CD4-positive, alpha-beta T cell treated with Interleukin-6 at 100 ng/mL for 8 hours (primary cell): ENCODE measurements around the gene CDH4.

Experiments used
- DNase-seq: peaks from one replicate; pipeline ENCODE4 v3.0.0-alpha.2; 2020; ENCODE audit warnings: mixed read lengths, low spot score

CDH4 gene

DNA sequence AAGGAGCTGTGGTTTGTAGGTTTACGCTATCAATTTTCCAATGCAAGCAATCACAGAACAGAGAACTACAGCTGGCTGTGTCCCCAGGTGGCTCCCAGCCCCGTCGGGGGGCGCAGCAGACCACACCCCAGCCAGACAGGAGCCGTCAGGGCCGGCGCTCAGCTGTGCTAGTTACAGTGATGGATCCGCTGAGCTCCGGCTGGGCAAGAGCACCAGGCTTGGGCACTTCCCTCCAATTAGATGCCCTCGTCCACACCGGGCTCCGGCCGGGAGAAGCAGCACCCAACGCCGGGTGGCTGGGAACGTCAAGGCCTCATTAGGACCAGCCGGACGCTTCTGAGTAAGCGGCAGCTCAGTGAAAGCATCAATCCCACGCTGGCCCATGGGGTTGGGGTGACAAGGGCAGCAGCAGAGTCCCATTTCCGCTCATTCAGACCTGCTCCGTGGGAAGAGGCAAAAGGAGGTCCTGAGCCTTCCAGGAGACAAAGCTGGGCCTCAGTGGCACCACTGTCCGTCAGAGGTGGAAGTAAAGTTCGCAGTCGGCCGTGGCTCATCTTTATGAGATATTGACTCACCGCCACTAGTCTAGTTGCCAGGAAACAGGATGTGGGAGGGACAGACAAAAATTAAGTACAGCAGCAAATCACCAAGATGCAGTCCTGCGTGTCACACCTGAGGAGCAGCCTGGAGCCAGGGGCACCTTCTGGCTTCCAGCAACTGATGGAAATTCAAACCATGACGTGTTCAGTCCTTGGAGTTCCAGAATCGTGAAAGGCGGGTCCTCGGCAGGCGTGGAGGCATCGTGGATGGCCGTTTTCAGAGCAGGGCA lies 649.5 kb downstream of the CDH4 start:
- no peak for DNase-seq

DNA sequence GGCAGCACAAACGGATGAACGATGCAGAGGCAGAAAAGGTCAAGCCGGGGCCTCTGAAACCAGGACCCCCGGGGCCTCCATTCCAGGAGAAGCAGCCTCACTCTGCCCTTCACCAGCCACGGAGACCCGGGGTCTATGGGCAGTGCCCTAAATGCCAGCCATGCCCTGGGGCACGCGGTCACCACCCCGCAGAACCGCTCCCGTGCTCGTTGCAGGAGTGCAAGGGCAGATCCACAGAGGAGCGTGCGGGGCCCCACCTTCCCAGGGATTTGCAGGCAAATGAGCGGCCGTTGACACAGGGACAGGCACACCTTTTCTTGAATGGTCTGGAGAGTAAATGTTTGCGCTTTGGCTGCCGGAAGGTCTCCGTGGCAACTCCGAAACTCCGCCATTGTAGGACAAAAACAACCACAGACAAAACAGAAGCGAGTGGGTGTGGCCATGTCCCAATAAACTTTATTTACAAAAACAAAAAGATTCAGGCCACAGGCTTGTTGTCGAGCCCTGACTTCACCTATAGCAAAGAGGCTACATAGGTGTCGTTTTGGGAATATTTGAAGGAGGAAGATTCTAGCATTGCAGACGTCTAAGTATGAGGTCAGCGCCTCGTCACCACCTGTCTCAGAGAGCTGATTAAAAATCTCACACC lies 650.3 kb downstream of the CDH4 start:
- no peak for DNase-seq

DNA sequence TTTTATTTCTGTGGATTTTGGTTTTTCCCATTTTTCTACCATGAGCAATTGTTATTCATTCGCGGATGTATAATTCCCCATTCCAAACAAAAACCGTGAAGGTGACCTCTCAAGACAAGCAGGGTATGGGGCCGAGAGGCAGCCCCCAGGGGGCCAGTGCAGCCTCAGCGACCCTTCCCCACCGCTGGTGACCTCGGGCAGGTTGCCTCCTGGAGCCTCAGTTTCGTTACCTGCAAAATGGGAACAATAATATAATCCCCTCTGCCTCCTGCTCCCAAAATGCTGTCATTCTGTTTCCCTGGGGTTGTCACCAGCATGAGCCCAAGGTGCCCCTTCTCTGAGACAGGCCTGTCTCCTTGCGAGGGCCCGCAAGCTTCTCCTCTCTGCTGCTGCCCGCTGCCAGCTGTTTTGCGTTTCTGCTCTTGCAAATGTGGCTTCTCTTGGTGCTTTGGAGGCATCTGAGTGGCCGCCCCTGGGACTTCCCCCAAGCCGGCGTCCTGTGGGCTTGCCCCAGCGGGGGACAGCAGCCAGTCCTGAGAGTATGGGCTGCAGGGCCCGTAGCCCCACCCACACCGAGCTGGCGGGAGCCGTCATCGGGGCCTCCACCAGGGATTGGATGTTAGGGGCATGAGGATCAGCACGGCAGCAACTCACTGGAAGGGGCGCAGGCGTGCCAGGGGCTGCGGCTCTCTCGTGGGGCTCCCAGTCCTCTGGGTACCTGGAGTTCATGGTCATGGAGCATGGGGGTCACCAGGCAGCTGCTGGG lies 651.7 kb downstream of the CDH4 start:
- DNase-seq = no peak

GRCh38 chr20:61904456-61904855 lies 652.4 kb downstream of the CDH4 start:
- DNase-seq = no peak

DNA sequence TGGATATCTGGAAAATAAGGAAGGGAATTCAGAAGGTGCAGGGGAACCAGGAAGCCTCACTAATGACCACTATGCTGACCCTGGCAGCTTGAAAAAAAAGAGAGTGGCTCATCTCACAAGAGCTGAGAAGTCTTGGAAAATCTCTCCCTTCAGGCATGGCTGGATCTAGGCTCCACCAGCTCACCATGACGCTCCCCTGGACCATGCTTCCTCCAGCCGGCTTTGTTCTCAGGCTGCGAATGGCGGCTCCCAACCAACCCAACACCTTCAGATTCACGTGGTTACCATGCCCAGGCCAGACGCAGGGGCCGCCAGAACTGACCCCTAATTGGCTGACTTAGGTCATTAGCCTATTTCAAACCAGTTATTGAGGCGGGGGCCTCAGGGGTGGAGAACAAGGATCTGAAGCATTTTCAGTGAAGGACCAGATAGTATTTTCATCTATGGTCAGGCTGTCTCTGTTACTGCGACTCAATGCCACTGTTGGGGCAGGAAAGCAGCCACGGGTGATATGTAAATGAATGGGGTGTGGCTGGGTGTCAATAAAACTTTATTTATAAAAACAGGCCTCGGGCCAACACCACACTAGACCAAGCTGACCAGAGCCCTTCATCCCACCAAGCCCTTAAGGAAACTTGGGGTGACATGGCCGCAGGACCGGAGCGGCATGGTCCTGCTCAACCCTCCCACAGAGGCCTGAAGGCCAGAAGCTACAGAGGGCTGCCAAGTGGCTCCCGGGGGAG lies 653.9 kb downstream of the CDH4 start:
- DNase-seq = no peak

DNA sequence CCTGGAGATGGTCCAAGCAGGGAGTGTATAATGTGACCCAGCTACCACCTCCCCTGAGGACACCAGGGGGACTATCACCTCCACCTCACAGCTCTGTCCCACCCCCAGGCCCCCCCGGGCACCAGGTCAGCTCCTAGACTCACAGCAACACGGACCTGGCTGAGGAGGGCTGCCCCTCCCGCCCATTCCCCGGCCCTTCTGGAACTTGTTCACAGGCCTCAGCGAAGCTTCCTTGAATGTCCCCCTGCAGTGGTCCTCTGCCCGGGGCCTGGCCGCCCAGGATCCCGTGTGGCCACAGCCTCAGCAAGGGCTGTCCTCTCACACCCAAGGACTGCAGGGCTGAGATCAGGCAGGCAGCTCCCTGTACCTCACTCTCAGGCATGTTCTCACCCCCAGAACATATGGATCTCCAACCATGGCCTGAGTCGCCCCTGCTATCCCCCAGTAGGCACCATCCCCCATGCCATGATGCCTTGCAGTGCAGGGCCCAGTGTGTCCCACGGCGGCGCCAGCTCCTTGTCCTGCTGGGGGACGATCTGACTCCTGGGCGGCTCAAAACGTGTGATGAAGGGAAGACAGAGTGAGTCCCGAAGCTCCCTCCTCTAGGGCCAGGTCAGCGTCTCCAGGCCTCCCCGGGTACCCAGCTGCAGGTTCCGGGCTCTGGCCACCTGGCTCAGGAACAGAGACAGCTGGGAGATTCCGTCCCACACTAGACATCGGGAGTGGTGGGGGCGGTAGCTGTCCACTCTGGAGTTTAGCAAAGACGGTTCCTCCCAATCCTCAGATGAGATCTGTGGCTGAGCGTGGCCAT lies 655.2 kb downstream of the CDH4 start:
- no peak for DNase-seq

- no peak for DNase-seq
These were observed 656.3 kb downstream of the CDH4 start for GRCh38 chr20:61908057-61909026.

DNA sequence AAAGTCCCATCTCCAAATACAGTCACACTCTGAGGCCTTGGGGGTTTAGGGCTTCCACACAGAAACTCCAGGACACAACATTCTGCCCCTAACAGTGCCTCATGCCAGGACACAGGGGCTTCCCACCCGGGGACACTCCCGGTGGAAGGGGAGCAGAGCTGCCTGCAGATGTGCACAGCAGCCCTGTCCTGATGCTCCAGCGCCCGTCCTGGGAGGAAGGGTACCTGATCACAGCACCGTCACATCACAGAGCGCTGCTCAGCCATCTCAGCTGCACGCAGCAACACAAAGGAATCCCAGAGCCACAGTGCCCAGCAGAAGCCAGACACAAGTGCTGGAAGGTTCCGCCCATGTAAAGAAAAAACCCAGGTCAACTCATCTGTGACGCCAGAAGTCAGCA lies 657.0 kb downstream of the CDH4 start:
- DNase-seq = no peak

GRCh38 chr20:61909821-61910220 lies 657.8 kb downstream of the CDH4 start:
- DNase-seq = no peak

GRCh38 chr20:61911824-61912223 lies 659.8 kb downstream of the CDH4 start:
- no peak for DNase-seq

- DNase-seq = no peak
These were observed 660.8 kb downstream of the CDH4 start for GRCh38 chr20:61912665-61913422.

- no peak for DNase-seq
These were observed 661.6 kb downstream of the CDH4 start for GRCh38 chr20:61913423-61914225.

DNA sequence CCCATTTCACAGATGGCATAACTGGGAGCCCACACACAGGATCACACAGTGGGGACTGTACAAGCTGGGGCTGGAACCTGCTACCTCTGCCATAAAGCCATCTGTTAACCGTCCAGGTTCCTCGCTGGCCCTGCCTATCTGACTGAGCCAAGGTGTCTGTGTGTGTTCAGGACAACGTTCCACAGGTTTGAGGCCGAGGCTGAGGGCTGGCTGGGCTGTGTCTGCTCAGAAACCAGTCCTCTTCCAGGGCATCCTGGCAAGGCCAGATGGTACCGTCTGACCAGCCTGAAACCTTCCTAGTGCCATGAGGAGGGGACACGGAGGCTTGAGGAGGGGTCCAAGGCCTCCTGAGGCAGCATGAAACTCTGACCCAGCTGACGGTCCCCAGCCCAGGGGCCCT lies 663.0 kb downstream of the CDH4 start:
- no peak for DNase-seq

DNA sequence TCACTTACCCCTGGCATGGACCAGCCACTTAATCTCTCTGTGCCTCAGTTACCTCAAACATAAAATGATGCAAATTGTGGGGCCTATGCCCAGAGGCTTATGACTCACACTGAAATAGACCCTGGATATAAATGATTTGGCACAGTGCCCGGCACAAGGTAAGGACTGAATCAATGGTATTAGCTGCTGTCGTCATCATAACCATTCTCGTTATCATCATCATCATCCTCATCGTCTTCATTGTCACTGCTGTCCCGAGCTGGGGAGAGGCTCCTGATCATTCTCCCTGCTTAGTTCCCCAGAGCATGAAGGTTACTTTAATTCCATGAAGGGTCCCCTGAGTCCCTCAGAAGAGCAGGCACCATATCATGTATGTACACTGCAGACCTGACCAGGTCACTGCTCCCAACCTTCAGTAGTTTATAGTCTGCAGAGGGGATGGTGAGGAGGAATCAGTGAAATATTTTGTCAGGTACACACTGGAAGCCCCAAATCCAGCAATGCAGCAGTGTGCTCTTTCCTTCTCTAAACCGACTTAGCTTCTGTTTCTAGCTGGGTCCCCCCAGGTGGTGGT lies 664.3 kb downstream of the CDH4 start:
- no peak for DNase-seq

DNA sequence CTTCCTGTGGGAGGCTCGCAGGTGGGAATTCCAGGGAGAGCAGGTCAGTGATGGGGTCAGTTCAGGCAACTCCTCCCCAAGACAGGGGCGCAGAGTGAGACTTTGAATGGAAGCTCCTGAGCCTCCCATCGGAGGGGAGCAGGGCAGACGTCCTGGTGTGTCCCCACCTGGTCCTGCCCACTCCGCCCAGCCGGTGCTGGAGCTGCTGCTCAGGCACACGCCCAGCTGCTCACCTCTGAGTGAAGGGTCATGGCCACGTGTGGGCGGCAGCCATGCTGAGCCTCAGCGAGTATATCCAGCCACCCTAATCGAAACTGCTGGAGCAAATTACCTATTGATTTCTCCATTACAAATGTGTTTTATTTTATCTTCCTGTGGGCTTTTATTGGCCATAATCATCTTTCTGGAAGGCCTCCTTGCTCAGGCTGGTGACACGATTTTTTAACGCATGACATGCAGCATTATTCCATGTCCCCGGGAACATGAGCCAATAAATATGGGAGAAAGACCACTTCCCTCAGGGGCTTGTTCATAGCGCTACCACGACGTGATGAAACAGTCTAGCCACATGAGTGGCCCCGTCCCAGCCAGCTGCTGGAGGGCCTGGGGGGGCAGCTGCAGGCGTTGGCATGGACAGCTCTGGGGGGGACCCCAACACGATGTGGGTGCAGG lies 665.5 kb downstream of the CDH4 start:
- no peak for DNase-seq

DNA sequence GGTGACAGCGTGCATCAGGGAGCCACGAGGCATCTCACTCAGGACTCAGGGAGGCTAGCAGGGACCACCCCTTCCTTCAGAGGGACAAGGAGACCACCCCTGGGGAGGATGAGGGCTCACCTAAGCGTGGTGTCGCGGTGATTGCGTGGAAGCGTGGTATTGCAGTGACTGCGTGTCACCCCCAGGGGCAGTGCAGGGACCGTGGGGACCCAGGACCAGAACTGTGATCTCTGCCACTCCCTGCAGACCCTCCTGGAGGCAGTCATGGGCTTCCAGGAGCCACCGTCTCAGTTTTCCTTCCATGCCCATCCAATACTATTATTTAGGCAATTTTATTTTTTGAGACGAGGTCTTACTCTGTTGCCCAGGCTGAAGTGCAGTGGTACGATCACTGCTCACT lies 666.5 kb downstream of the CDH4 start:
- DNase-seq = no peak

DNA sequence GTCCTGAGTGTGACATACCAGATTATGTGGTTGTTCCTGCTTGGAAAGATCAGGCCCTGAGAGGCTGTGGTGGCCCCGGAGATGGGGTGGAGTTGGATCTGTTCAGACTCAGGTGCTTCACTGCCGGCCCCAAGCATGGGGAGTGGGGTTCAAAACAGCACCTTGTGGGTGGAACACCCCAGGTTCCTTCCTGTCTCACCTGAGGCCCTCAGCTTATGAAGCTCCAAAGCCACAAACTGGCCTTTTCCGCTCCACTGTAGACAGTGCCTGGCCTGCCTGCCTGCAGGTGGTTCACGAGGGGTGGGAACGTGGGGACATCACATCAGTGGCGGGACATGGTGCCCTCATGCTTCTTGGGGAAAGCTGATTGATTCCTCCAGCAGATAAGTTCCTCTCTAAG lies 667.2 kb downstream of the CDH4 start:
- no peak for DNase-seq
